ENCODE measurements around the gene SLC25A13. TPM values are rescaled to one million over a fixed set of nuclear protein-coding genes. Genes with fewer than 3 reads are reported as not detected.

Gene SLC25A13
- total and polyA plus RNA-seq, 9 of the 15 experiments (the other 6 are each of a cell fraction or from before 2014, with no cell fraction given) = 21.4 to 80.2 (median 58.7) TPM

DNA sequence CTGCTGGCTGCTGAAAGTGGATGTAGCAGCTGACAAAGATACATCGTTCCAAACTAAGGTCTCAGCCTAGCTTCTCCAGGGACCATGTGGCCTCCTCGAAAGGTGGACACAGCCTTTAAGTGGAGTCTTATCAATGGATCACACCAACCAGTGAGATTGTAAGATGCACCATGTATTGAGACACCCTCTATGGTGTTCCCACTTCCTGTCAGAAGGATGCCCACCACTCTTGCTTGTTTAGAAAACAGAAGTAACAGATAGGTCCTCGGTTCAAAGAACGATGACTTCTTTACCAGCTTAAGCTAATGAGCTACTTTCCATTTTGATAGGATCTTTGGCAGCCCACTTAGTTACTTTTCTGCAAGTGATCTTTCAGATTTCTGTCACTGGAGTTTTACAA, 34.3 kb downstream of the SLC25A13 start:
- Histone ChIP-seq H3K9me1 (ENCODE audit: control insufficient read depth, insufficient read depth, low read length) (no peaks in the 10 kb centered on the region), H3K4me1 (replicated peaks in 1 of 2; ENCODE audit: control insufficient read depth in 2 of 2, insufficient read depth in 2 of 2, low read length in 2 of 2) (no peaks in the 10 kb centered on the region; a peak in 3 of 5 replicates), H3K36me3 (ENCODE audit: control insufficient read depth, insufficient read depth, low read length) (no peaks in the 10 kb centered on the region), H2AFZ (ENCODE audit: low read depth, low read length) (no peak overlapping the region), H3K9me3 (replicated peaks; ENCODE audit: control insufficient read depth, insufficient read depth, low read depth, low read length) (no peaks in the 10 kb centered on the region), H3K79me2 (ENCODE audit: control insufficient read depth, insufficient read depth, low read length) (peaks cover 29% of the 10 kb centered on the region), H3K27me3 (ENCODE audit: control insufficient read depth in 2 of 2, insufficient read depth in 2 of 2, low read length in 2 of 2) (no peaks in the 10 kb centered on the region), H3K4me2 (ENCODE audit: insufficient read depth, low read length) (no peak overlapping the region), H3K27ac (ENCODE audit: extremely low read depth, low read depth, low read length) (no peak overlapping the region), H4K20me1 (replicated peaks; ENCODE audit: control insufficient read depth, insufficient read depth, low read length) (no peaks in the 10 kb centered on the region; the same call in 1 of the 2 replicates), H3K9ac (ENCODE audit: insufficient read depth in 1 of 2, low read depth in 2 of 2, low read length in 2 of 2) (no peak overlapping the region), H3K4me3 (no peak overlapping the region)
- in situ Hi-C loops (cut with MboI) (no loop called here), intact Hi-C loops (cut with micrococcal nuclease) (no loop called here)
- BruUV-seq (replicated peaks) = no TSS peak
- ChIA-PET POLR2A (interaction anchor here (1.7 to 3.0 kb wide), 2 partner anchors 9 to 16 kb away, joined by 4 to 6 read pairs; no protein-coding TSS in a partner anchor), CTCF (ENCODE audit: low intra/inter-chr PET ratio) (no interaction called here)
- DNase-seq (ENCODE audit: extremely low read depth in 1 of 4, low spot score in 3 of 4) (no peak), ATAC-seq (no peak), FAIRE-seq (no peak)
- 84% methylated on average over 4 of the region's 4 CpGs for WGBS (ENCODE audit: insufficient coverage, low coverage, missing lambda C conversion rate)
- TF ChIP-seq, protein P1, sequence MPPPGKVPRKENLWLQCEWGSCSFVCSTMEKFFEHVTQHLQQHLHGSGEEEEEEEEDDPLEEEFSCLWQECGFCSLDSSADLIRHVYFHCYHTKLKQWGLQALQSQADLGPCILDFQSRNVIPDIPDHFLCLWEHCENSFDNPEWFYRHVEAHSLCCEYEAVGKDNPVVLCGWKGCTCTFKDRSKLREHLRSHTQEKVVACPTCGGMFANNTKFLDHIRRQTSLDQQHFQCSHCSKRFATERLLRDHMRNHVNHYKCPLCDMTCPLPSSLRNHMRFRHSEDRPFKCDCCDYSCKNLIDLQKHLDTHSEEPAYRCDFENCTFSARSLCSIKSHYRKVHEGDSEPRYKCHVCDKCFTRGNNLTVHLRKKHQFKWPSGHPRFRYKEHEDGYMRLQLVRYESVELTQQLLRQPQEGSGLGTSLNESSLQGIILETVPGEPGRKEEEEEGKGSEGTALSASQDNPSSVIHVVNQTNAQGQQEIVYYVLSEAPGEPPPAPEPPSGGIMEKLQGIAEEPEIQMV (tag; conservative IDR thresholded peaks at IDR 0.05; ENCODE audit: low read depth) = no peak
- TF ChIP-seq SMAD2 (IDR thresholded peaks at IDR 0.05; ENCODE audit: low read depth, low read length) (no peak), GATAD2B (IDR thresholded peaks at IDR 0.05; ENCODE audit: borderline replicate concordance) (no peak), KDM4B (IDR thresholded peaks at IDR 0.05; ENCODE audit: borderline replicate concordance in 2 of 2, low read depth in 1 of 2) (no peak), KDM5B (IDR thresholded peaks at IDR 0.05; ENCODE audit: insufficient replicate concordance, low read depth, low read length) (no peak), ZFPM2 (CRISPR knock-in tag; IDR thresholded peaks at IDR 0.05) (no peak), MCM7 (IDR thresholded peaks at IDR 0.05) (no peak), MYNN (IDR thresholded peaks at IDR 0.05) (no peak), MYNN (CRISPR knock-in tag; IDR thresholded peaks at IDR 0.05) (no peak), RBM34 (IDR thresholded peaks at IDR 0.05; ENCODE audit: borderline replicate concordance, insufficient read depth, low read length) (no peak)
- TF ChIP-seq, protein P2, sequence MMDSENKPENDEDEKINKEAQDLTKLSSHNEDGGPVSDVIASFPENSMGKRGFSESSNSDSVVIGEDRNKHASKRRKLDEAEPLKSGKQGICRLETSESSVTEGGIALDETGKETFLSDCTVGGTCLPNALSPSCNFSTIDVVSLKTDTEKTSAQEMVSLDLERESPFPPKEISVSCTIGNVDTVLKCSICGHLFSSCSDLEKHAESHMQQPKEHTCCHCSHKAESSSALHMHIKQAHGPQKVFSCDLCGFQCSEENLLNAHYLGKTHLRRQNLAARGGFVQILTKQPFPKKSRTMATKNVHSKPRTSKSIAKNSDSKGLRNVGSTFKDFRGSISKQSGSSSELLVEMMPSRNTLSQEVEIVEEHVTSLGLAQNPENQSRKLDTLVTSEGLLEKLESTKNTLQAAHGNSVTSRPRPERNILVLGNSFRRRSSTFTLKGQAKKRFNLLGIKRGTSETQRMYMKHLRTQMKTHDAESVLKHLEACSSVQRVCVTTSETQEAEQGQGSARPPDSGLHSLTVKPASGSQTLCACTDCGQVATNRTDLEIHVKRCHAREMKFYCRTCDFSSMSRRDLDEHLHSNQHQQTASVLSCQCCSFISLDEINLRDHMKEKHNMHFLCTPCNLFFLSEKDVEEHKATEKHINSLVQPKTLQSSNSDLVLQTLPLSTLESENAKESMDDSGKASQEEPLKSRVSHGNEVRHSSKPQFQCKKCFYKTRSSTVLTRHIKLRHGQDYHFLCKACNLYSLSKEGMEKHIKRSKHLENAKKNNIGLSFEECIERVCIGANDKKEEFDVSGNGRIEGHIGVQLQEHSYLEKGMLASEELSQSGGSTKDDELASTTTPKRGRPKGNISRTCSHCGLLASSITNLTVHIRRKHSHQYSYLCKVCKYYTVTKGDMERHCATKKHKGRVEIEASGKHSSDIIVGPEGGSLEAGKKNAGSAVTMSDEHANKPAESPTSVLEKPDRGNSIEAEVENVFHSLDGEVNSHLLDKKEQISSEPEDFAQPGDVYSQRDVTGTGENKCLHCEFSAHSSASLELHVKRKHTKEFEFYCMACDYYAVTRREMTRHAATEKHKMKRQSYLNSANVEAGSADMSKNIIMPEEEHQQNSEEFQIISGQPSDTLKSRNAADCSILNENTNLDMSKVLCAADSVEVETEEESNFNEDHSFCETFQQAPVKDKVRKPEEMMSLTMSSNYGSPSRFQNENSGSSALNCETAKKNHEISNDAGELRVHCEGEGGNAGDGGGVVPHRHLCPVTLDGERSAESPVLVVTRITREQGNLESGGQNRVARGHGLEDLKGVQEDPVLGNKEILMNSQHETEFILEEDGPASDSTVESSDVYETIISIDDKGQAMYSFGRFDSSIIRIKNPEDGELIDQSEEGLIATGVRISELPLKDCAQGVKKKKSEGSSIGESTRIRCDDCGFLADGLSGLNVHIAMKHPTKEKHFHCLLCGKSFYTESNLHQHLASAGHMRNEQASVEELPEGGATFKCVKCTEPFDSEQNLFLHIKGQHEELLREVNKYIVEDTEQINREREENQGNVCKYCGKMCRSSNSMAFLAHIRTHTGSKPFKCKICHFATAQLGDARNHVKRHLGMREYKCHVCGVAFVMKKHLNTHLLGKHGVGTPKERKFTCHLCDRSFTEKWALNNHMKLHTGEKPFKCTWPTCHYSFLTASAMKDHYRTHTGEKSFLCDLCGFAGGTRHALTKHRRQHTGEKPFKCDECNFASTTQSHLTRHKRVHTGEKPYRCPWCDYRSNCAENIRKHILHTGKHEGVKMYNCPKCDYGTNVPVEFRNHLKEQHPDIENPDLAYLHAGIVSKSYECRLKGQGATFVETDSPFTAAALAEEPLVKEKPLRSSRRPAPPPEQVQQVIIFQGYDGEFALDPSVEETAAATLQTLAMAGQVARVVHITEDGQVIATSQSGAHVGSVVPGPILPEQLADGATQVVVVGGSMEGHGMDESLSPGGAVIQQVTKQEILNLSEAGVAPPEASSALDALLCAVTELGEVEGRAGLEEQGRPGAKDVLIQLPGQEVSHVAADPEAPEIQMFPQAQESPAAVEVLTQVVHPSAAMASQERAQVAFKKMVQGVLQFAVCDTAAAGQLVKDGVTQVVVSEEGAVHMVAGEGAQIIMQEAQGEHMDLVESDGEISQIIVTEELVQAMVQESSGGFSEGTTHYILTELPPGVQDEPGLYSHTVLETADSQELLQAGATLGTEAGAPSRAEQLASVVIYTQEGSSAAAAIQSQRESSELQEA (IDR thresholded peaks at IDR 0.05; ENCODE audit: low read depth) = no peak
- TF ChIP-seq, protein P3, sequence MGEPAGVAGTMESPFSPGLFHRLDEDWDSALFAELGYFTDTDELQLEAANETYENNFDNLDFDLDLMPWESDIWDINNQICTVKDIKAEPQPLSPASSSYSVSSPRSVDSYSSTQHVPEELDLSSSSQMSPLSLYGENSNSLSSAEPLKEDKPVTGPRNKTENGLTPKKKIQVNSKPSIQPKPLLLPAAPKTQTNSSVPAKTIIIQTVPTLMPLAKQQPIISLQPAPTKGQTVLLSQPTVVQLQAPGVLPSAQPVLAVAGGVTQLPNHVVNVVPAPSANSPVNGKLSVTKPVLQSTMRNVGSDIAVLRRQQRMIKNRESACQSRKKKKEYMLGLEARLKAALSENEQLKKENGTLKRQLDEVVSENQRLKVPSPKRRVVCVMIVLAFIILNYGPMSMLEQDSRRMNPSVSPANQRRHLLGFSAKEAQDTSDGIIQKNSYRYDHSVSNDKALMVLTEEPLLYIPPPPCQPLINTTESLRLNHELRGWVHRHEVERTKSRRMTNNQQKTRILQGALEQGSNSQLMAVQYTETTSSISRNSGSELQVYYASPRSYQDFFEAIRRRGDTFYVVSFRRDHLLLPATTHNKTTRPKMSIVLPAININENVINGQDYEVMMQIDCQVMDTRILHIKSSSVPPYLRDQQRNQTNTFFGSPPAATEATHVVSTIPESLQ (CRISPR knock-in tag; IDR thresholded peaks at IDR 0.05) = no peak

All from K562 (cell line).